OCI-LY3 (cell line): ENCODE measurements around the gene DOCK2.
"Not testable (repeated sequence)": the region's sequence is repeated elsewhere in the genome, so short reads cannot be mapped to it uniquely, and the experiment has no call there.

Experiments used
- CTCF ChIP-seq: fragments of 200-600, 300-600 bp; sonication (generic); IDR thresholded peaks from 2 replicates; pipeline ENCODE4 v1.5.1; 2014; ENCODE audit warnings: antibody characterized with exemption, low read length, low read depth
- EZH2phosphoT487 ChIP-seq: fragments of 200-600 bp; shearing (Covaris generic); IDR thresholded peaks from 2 replicates; pipeline ENCODE4 v1.6.1; 2018; ENCODE audit warnings: antibody characterized with exemption, mixed run types, low read depth

GRCh38 chr5:170094329-170094728 is 457.3 kb downstream of the DOCK2 start:
- TF ChIP-seq CTCF, EZH2phosphoT487: not testable (repeated sequence)
